K562 (cell line): ENCODE data around the gene TMEM255A. TPM values are rescaled to one million over a fixed set of nuclear protein-coding genes. Genes with fewer than 3 reads are reported as not detected.

ENCODE experiments used
- ATAC-seq: fragments of 200-7000 bp; cut with Tn5 transposase; 3 replicates; pipeline ENCODE4 v1.9.1; 2020; ENCODE audit warnings: moderate library complexity
- BruUV-seq: library from RNA; stranded (reverse); fragments of 400-500 nt; replicated peaks from 2 replicates; lab custom pipeline; 2021; lab: Mats Ljungman, UMichigan
- CTCF ChIA-PET: fragments of 300-600 bp; formaldehyde crosslinking; extraction: SDS; loops from one replicate; lab custom pipeline; 2021; ENCODE audit warnings: low intra/inter-chr PET ratio; lab: Yijun Ruan, JAX
- POLR2A ChIA-PET: fragments of 300-600, 350-650 bp; sonication (Branson Sonifier 250); formaldehyde crosslinking; extraction: SDS; loops from one replicate; lab custom pipeline; 2021; ENCODE audit warnings: antibody characterized with exemption, inconsistent platforms; lab: Yijun Ruan, JAX
- DNase-seq, 4 experiments: peaks; one replicate each; pipeline versions ENCODE4 v3.0.0 to v3.0.0-alpha.2; 2011 to 2018; ENCODE audit warnings: low spot score in 3 of 4, mixed read lengths in 3 of 4; ENCODE audit errors: extremely low read depth in 1 of 4
- FAIRE-seq: peaks from 2 replicates; lab custom pipeline; 2011; peaks lifted over from hg19 to GRCh38; lab: Jason Lieb, UNC
- H2AFZ ChIP-seq: 2 replicates; pipeline ENCODE4 v1.6.0; 2011; ENCODE audit warnings: low read depth, low read length, control low read depth, inconsistent platforms
- H3K27ac ChIP-seq: fragments of 200-600 bp; 3 replicates; pipeline ENCODE4 v1.8.0; 2011; ENCODE audit warnings: low read depth, mild to moderate bottlenecking, control low read depth, inconsistent platforms, low read length, moderate library complexity, mixed read lengths; ENCODE audit errors: extremely low read depth
- H3K27me3 ChIP-seq, 2 experiments: fragments of 300-600 bp in 1 of 2; 2 replicates in 1 of 2; 3 replicates in 1 of 2; pipeline versions ENCODE4 v1.6.0 to v1.8.0; 2011; ENCODE audit warnings: inconsistent platforms in 2 of 2, low read length in 2 of 2, mild to moderate bottlenecking in 1 of 2, mixed read lengths in 1 of 2, moderate library complexity in 1 of 2; ENCODE audit not compliant: control insufficient read depth in 2 of 2, insufficient read depth in 2 of 2
- H3K36me3 ChIP-seq: fragments of 300-600 bp; 3 replicates; pipeline ENCODE4 v1.8.0; 2011; ENCODE audit warnings: mild to moderate bottlenecking, low read length, inconsistent platforms; ENCODE audit not compliant: control insufficient read depth, insufficient read depth
- H3K4me1 ChIP-seq, 2 experiments: fragments of 200-600 bp in 1 of 2; replicated peaks in 1 of 2; 2 replicates in 1 of 2; 3 replicates in 1 of 2; pipeline versions ENCODE4 v1.5.1 to v1.8.0; 2011; ENCODE audit warnings: inconsistent platforms in 2 of 2, low read length in 2 of 2, mild to moderate bottlenecking in 1 of 2, mixed read lengths in 1 of 2, moderate library complexity in 1 of 2; ENCODE audit not compliant: control insufficient read depth in 2 of 2, insufficient read depth in 2 of 2
- H3K4me2 ChIP-seq: 2 replicates; pipeline ENCODE4 v1.6.1; 2011; ENCODE audit warnings: low read length, control low read depth, inconsistent platforms, mixed read lengths; ENCODE audit not compliant: insufficient read depth
- H3K4me3 ChIP-seq: fragments of 200-600 bp; sonication (generic), shearing (Covaris generic); 2 replicates; pipeline ENCODE4 v1.5.1; 2016; ENCODE audit warnings: control low read depth, inconsistent platforms
- H3K79me2 ChIP-seq: fragments of 200-600 bp; 3 replicates; pipeline ENCODE4 v1.8.0; 2011; ENCODE audit warnings: low read length, inconsistent platforms; ENCODE audit not compliant: control insufficient read depth, insufficient read depth
- H3K9ac ChIP-seq, 2 experiments: 2 replicates each; pipeline versions ENCODE4 v1.6.0 to v1.6.1; 2011; ENCODE audit warnings: low read depth in 2 of 2, low read length in 2 of 2, control low read depth in 1 of 2, inconsistent platforms in 1 of 2, mild to moderate bottlenecking in 1 of 2, mixed read lengths in 1 of 2; ENCODE audit not compliant: insufficient read depth in 1 of 2
- H3K9me1 ChIP-seq: one replicate; pipeline ENCODE4 v1.6.0; 2011; ENCODE audit warnings: inconsistent platforms, mild to moderate bottlenecking, low read length, moderate library complexity; ENCODE audit not compliant: control insufficient read depth, insufficient read depth
- H3K9me3 ChIP-seq: replicated peaks from 2 replicates; pipeline ENCODE4 v1.5.1; 2011; ENCODE audit warnings: low read depth, low read length, inconsistent platforms; ENCODE audit not compliant: control insufficient read depth, insufficient read depth
- H4K20me1 ChIP-seq: replicated peaks from 2 replicates; pipeline ENCODE4 v1.6.1; 2011; ENCODE audit warnings: low read length, inconsistent platforms, mixed read lengths; ENCODE audit not compliant: control insufficient read depth, insufficient read depth
- CBFA2T3 ChIP-seq: fragments of 450-650 bp; IDR thresholded peaks from 2 replicates; pipeline ENCODE4 v1.6.1; 2017
- EP300 ChIP-seq: IDR thresholded peaks from 2 replicates; pipeline ENCODE4 v1.6.1; 2012; ENCODE audit warnings: low read length, improper control_type of control experiment
- ESRRA ChIP-seq: fragments of 450-650 bp; IDR thresholded peaks from 2 replicates; pipeline ENCODE4 v1.6.1; 2014; ENCODE audit warnings: low read depth, mild to moderate bottlenecking, moderate library complexity, borderline replicate concordance
- ETV1 ChIP-seq: fragments of 450-650 bp; conservative IDR thresholded peaks from 2 replicates; pipeline ENCODE4 v1.6.1; 2016; ENCODE audit warnings: missing genetic modification characterization, control low read depth, low read depth, missing compliant biosample characterization
- HDAC3 ChIP-seq: fragments of 450-650 bp; IDR thresholded peaks from 2 replicates; pipeline ENCODE4 v1.6.1; 2018; ENCODE audit warnings: borderline replicate concordance, mild to moderate bottlenecking, moderate library complexity; ENCODE audit not compliant: partially characterized antibody
- HMGN3 ChIP-seq: IDR thresholded peaks from 2 replicates; pipeline ENCODE4 v1.6.1; 2011; ENCODE audit warnings: borderline replicate concordance, low read depth, mild to moderate bottlenecking, mixed read lengths, low read length; ENCODE audit not compliant: insufficient read length; ENCODE audit errors: extremely low read depth
- KDM4B ChIP-seq, 2 experiments: fragments of 450-650 bp in 1 of 2; sonication (generic) in 1 of 2; IDR thresholded peaks; 2 replicates each; pipeline ENCODE4 v1.6.1; 2016 to 2017; ENCODE audit warnings: borderline replicate concordance in 2 of 2, antibody characterized with exemption in 1 of 2, low read depth in 1 of 2, mild to moderate bottlenecking in 1 of 2
- MYBL2 ChIP-seq, 2 experiments: fragments of 450-650 bp in 1 of 2; sonication (generic) in 1 of 2; formaldehyde crosslinking in 1 of 2; IDR thresholded peaks; 2 replicates each; pipeline versions ENCODE4 v1.6.1 to v1.8.1; 2017 to 2022; ENCODE audit warnings: borderline replicate concordance in 1 of 2, inconsistent platforms in 1 of 2, low read depth in 1 of 2, mild to moderate bottlenecking in 1 of 2, missing genetic modification reagents in 1 of 2, moderate library complexity in 1 of 2
- RAD21 ChIP-seq, 2 experiments: fragments of 250-450 bp in 1 of 2; fragments of 450-650 bp in 1 of 2; sonication (Bioruptor Pico) in 1 of 2; formaldehyde crosslinking in 1 of 2; IDR thresholded peaks in 1 of 2; conservative IDR thresholded peaks in 1 of 2; 2 replicates each; pipeline versions ENCODE4 v1.4.0 to v1.8.0; 2020 to 2022; ENCODE audit warnings: mild to moderate bottlenecking in 2 of 2, moderate library complexity in 1 of 2
- SMARCC2 ChIP-seq: fragments of 450-650 bp; IDR thresholded peaks from 2 replicates; pipeline ENCODE4 v1.6.1; 2017; ENCODE audit warnings: antibody characterized with exemption, moderate library complexity, mild to moderate bottlenecking, low read depth
- TAL1 ChIP-seq: fragments of 450-650 bp; IDR thresholded peaks from 2 replicates; pipeline ENCODE4 v1.6.1; 2016; ENCODE audit warnings: mild to moderate bottlenecking
- TARDBP ChIP-seq: fragments of 450-650 bp; IDR thresholded peaks from 2 replicates; pipeline ENCODE4 v1.6.1; 2016
- TRIM24 ChIP-seq, 2 experiments: fragments of 450-650 bp; IDR thresholded peaks; 2 replicates each; pipeline ENCODE4 v1.6.1; 2016
- ZKSCAN1 ChIP-seq: fragments of 150-350 bp; IDR thresholded peaks from 2 replicates; pipeline ENCODE4 v1.6.1; 2016; ENCODE audit warnings: low read depth, low read length
- ZNF589 ChIP-seq: fragments of 200-800 bp; sonication (Bioruptor generic); IDR thresholded peaks from 2 replicates; pipeline ENCODE4 v1.6.1; 2016; ENCODE audit warnings: low read depth, missing genetic modification characterization, missing compliant biosample characterization
- ZNF699 ChIP-seq: fragments of 250-450 bp; sonication (Bioruptor Pico); IDR thresholded peaks from 2 replicates; pipeline ENCODE4 v1.8.0; 2021; ENCODE audit warnings: mild to moderate bottlenecking, moderate library complexity; ENCODE audit not compliant: insufficient replicate concordance
- ZNF707 ChIP-seq: fragments of 250-450 bp; sonication (Bioruptor Pico); conservative IDR thresholded peaks from 2 replicates; pipeline ENCODE4 v1.8.0; 2022; ENCODE audit warnings: inconsistent platforms, mild to moderate bottlenecking, moderate library complexity
- WGBS: fragments of 100-300 bp; shearing (Covaris generic); methylation state at CpG from one replicate; pipeline ENCODE4 v1.1.6; 2016; ENCODE audit warnings: low coverage, mixed read lengths; ENCODE audit not compliant: insufficient coverage; ENCODE audit errors: missing lambda C conversion rate; 5-methylcytosine and 5-hydroxymethylcytosine counted together
- in situ Hi-C: fragments of 300-500 bp; cut with MboI; formaldehyde crosslinking; loops from 4 replicates; pipeline ENCODE4 v1.15.0; 2018; ENCODE audit warnings: inconsistent platforms, mixed read lengths
- intact Hi-C: fragments of 100-400 bp; cut with micrococcal nuclease; formaldehyde crosslinking; loops from 2 replicates; pipeline ENCODE4 v1.14.2; 2022
- polyA plus RNA-seq, 8 experiments: library from polyadenylated mRNA; depleted of rRNA in 4 of 8; stranded (reverse) in 5 of 8; unstranded in 3 of 8; fragments of >200 nt; fragmentation: Nextera tagmentation in 2 of 8; fragmentation: Illumina TruSeq in 1 of 8; extraction: Ambion mirVana in 2 of 8; extraction: Trizol in 1 of 8; gene quantifications; 2 replicates each; pipeline versions ENCODE4 v1.2.1 to v1.2.3, GENCODE V29; 2011 to 2014; ENCODE audit warnings: inconsistent platforms in 1 of 8, missing spikeins in 1 of 8
- total RNA-seq, 7 experiments: library from RNA; depleted of rRNA in 6 of 7; stranded (reverse); fragments of >200 nt in 6 of 7; fragmentation: Illumina TruSeq in 2 of 7; extraction: Trizol in 2 of 7; gene quantifications; 2 replicates each; pipeline versions ENCODE4 v1.2.1 to v1.2.3, GENCODE V29; 2011 to 2021; ENCODE audit warnings: low replicate concordance in 1 of 7
- TF ChIP-seq, protein P1 (sequence below), 2 experiments: fragments of 450-650 bp; IDR thresholded peaks; 2 replicates each; pipeline ENCODE4 v1.6.1; 2016
- TF ChIP-seq, protein P2 (sequence below): IDR thresholded peaks from 2 replicates; pipeline ENCODE4 v1.6.1; 2011; ENCODE audit not compliant: insufficient read length; ENCODE audit errors: extremely low read depth

Gene TMEM255A
- total and polyA plus RNA-seq, 9 of the 15 experiments (the other 6 are each of a cell fraction or from before 2014, with no cell fraction given), result 0.01 TPM; not detected in 8

DNA sequence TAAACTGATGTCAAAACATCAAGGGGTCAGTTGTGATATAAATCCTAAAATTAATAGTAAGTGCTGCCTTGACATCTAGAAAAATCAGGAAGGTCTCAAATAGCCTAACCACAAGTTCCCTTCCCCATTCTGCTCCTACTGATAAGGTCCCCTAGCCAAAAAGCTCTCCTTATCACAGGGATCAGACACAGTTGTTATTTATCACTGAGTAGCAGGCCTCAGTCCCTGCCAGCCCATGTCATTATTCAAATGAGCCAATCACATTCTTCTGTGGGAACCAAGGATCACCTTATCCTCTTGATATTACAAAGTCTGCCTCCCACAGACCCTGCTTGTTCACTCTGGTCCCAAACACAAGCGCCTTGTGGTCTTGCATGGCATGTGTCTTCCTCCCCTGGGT lies 23.3 kb upstream of the TMEM255A start:
- intact Hi-C loops, result no loop called here
- Histone ChIP-seq H3K9me1 (no peaks in the 10 kb centered on the region), H4K20me1 (no peaks in the 10 kb centered on the region), H3K9me3 (peaks cover 4% of the 10 kb centered on the region; the same call in 1 of the 2 replicates), H3K4me3 (no peak overlapping the region), H3K27me3 (no peaks in the 10 kb centered on the region), H2AFZ (no peak overlapping the region), H3K4me1 (peaks cover 0 to 23% of the 10 kb centered on the region in 2 experiments; a peak in 2 of 5 replicates), H3K27ac (peak overlapping the region; percentile 47; the same call in 2 of the 3 replicates), H3K4me2 (no peak overlapping the region), H3K9ac (no peak overlapping the region), H3K79me2 (no peaks in the 10 kb centered on the region), H3K36me3 (no peaks in the 10 kb centered on the region)
- ATAC-seq (peak; percentile 70), DNase-seq (peak; percentile 60 to 70 (median 65)), FAIRE-seq (peak; percentile 87)
- in situ Hi-C loops, result no loop called here
- POLR2A ChIA-PET, result no interaction called here
- WGBS, result 0% methylated on average over 1 of the region's 1 CpG
- BruUV-seq, result no TSS peak
- CTCF ChIA-PET, result interaction anchor here (0.8 kb wide), 1 partner anchor 133 kb away, joined by 3 read pairs; no protein-coding TSS in a partner anchor
- peak; percentile 90 to 95 for TF ChIP-seq TRIM24 (IDR thresholded peaks at IDR 0.05)
- TF ChIP-seq TAL1, result peak; percentile 98
- peak; percentile 56 for TF ChIP-seq ETV1 (tag)
- peak; percentile 96 for TF ChIP-seq CBFA2T3
- no peak for TF ChIP-seq ZNF707 (CRISPR knock-in tag)
- peak; percentile 59 for TF ChIP-seq HMGN3
- TF ChIP-seq, protein P1, sequence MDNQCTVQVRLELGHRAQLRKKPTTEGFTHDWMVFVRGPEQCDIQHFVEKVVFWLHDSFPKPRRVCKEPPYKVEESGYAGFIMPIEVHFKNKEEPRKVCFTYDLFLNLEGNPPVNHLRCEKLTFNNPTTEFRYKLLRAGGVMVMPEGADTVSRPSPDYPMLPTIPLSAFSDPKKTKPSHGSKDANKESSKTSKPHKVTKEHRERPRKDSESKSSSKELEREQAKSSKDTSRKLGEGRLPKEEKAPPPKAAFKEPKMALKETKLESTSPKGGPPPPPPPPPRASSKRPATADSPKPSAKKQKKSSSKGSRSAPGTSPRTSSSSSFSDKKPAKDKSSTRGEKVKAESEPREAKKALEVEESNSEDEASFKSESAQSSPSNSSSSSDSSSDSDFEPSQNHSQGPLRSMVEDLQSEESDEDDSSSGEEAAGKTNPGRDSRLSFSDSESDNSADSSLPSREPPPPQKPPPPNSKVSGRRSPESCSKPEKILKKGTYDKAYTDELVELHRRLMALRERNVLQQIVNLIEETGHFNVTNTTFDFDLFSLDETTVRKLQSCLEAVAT (IDR thresholded peaks at IDR 0.05), result peak in 1 of 2 experiments; percentile 87; a peak in 2 of 4 replicates
- TF ChIP-seq MYBL2 (IDR thresholded peaks at IDR 0.05; ENCODE audit: low read depth), result peak; percentile 91
- TF ChIP-seq MYBL2 (CRISPR knock-in tag; IDR thresholded peaks at IDR 0.05; ENCODE audit: borderline replicate concordance), result no peak
- TF ChIP-seq HDAC3, result peak; percentile 75
- TF ChIP-seq ZNF589 (CRISPR knock-in tag), result peak; percentile 74; the same call in 1 of the 2 replicates
- no peak for TF ChIP-seq ZNF699 (CRISPR knock-in tag)
- 0 out of 4 replicates have a peak, but pooled peaks of 1 of the 2 experiments have one; percentile 1 for TF ChIP-seq RAD21 (CRISPR knock-in tag; conservative IDR thresholded peaks at IDR 0.05 in 1 of 2, IDR thresholded peaks at IDR 0.05 in 1 of 2)
- peak; percentile 82 for TF ChIP-seq TARDBP
- peak; percentile 96 for TF ChIP-seq EP300
- no peak for TF ChIP-seq KDM4B (IDR thresholded peaks at IDR 0.05; ENCODE audit: borderline replicate concordance in 2 of 2, low read depth in 1 of 2)
- TF ChIP-seq, protein P2, sequence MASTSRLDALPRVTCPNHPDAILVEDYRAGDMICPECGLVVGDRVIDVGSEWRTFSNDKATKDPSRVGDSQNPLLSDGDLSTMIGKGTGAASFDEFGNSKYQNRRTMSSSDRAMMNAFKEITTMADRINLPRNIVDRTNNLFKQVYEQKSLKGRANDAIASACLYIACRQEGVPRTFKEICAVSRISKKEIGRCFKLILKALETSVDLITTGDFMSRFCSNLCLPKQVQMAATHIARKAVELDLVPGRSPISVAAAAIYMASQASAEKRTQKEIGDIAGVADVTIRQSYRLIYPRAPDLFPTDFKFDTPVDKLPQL, result no peak
- TF ChIP-seq SMARCC2, result peak; percentile 70; the same call in 1 of the 2 replicates
- TF ChIP-seq ESRRA, result peak; percentile 93; the same call in 1 of the 2 replicates
- TF ChIP-seq ZKSCAN1, result 0 out of 2 replicates have a peak, but pooled peaks have one; percentile 26
